ENCODE data around the gene PDCL3. TPM values are rescaled to one million over a fixed set of nuclear protein-coding genes. Genes with fewer than 3 reads are reported as not detected.

Gene PDCL3
- total RNA-seq, 1 experiment from 2014 or later, result 21.3 TPM

GRCh38 chr2:100624536-100624935 is 61.7 kb downstream of the PDCL3 start:
- TF ChIP-seq CTCF (IDR thresholded peaks at IDR 0.05; ENCODE audit: insufficient read depth in 1 of 2, low read depth in 1 of 2, low read length in 1 of 2, severe bottlenecking in 1 of 2, unreplicated experiment in 1 of 2), result no peak
- Mint-ChIP-seq H3K27me3 (ENCODE audit: insufficient read depth, unreplicated experiment) (peaks cover 18% of the 10 kb centered on the region), H3K4me3 (ENCODE audit: unreplicated experiment) (no peak overlapping the region), H3K9me3 (ENCODE audit: unreplicated experiment) (peaks cover 10% of the 10 kb centered on the region), H3K36me3 (ENCODE audit: insufficient read depth, unreplicated experiment) (no peaks in the 10 kb centered on the region), H3K4me1 (ENCODE audit: low read depth, unreplicated experiment) (no peaks in the 10 kb centered on the region), H3K27ac (ENCODE audit: unreplicated experiment) (no peak overlapping the region)
- Histone ChIP-seq H3K4me1 (no peaks in the 10 kb centered on the region), H3K36me3 (ENCODE audit: control insufficient read depth, insufficient read depth, low read length) (no peaks in the 10 kb centered on the region), H3K4me3 (ENCODE audit: low read depth, low read length) (no peak overlapping the region), H3K9me3 (no peaks in the 10 kb centered on the region), H3K27me3 (replicated peaks; ENCODE audit: control insufficient read depth, insufficient read depth, low read length) (no peaks in the 10 kb centered on the region)
- ChIA-PET CTCF (no interaction called here), POLR2A (no interaction called here)
- intact Hi-C loops (cut with micrococcal nuclease; ENCODE audit: unreplicated experiment), result no loop called here
- DNase-seq, result no peak
- no TSS peak for BruUV-seq (replicated peaks)

- CTCF ChIA-PET, result no interaction called here
- H3K27me3 Mint-ChIP-seq (ENCODE audit: insufficient read depth, unreplicated experiment), result peaks cover 16% of the 10 kb centered on the region
- POLR2A ChIA-PET, result no interaction called here
Measured at GRCh38 chr2:100625717-100626116, 62.9 kb downstream of the PDCL3 start.

More at GRCh38 chr2:100625717-100626116, 62.9 kb downstream of the PDCL3 start:
- Mint-ChIP-seq H3K4me1 (ENCODE audit: low read depth, unreplicated experiment) (no peaks in the 10 kb centered on the region), H3K27ac (ENCODE audit: unreplicated experiment) (no peak overlapping the region), H3K9me3 (ENCODE audit: unreplicated experiment) (peaks cover 6% of the 10 kb centered on the region), H3K4me3 (ENCODE audit: unreplicated experiment) (no peak overlapping the region), H3K36me3 (ENCODE audit: insufficient read depth, unreplicated experiment) (no peaks in the 10 kb centered on the region)
- no peaks in the 10 kb centered on the region for H3K36me3 ChIP-seq (ENCODE audit: control insufficient read depth, insufficient read depth, low read length)
- H3K4me1 ChIP-seq, result no peaks in the 10 kb centered on the region
- no peak overlapping the region for H3K4me3 ChIP-seq (ENCODE audit: low read depth, low read length)
- H3K9me3 ChIP-seq, result no peaks in the 10 kb centered on the region
- DNase-seq, result no peak
- no peaks in the 10 kb centered on the region for H3K27me3 ChIP-seq (replicated peaks; ENCODE audit: control insufficient read depth, insufficient read depth, low read length)
- BruUV-seq (replicated peaks), result no TSS peak
- intact Hi-C loops (cut with micrococcal nuclease; ENCODE audit: unreplicated experiment), result no loop called here
- TF ChIP-seq CTCF (IDR thresholded peaks at IDR 0.05; ENCODE audit: insufficient read depth in 1 of 2, low read depth in 1 of 2, low read length in 1 of 2, severe bottlenecking in 1 of 2, unreplicated experiment in 1 of 2), result no peak

Other genes starting within 250 kb of the PDCL3 start
- not detected in 2 replicates for gene LONRF2, start 240.5 kb upstream of the PDCL3 start, total RNA-seq (2022)
- gene CHST10, start 145.3 kb upstream of the PDCL3 start, total RNA-seq (2022), result not detected in 2 replicates
- not detected in 2 replicates for gene NMS, start 92.5 kb upstream of the PDCL3 start, total RNA-seq (2022)

Measured in Caco-2 (cell line).